Stimulated activated naive B cell treated with anti-CD40 and anti-IgM and Interleukin-4, amounts not matched to agents 10 μg/mL and 1 μg/mL and 100 μg/mL, for 72 hours (primary cell): ENCODE measurements around the gene MMP23B.

Source experiments
- ATAC-seq, 2 donors: fragments of 150-1000 bp; cut with Tn5 transposase; replicated peaks; 2 replicates each; pipeline ENCODE4 v1.10.0; 2021; ENCODE audit warnings: moderate library complexity in 1 of 2
- DNase-seq: peaks from one replicate; pipeline ENCODE4 v3.0.0; 2021
- H3K27ac Mint-ChIP-seq: one replicate; pipeline ENCODE4 v1.8.0; 2022; ENCODE audit warnings: mild to moderate bottlenecking, mixed read lengths
- H3K27me3 Mint-ChIP-seq, 2 donors: one replicate each; pipeline ENCODE4 v1.8.0; 2022; ENCODE audit warnings: mixed read lengths in 2 of 2
- H3K36me3 Mint-ChIP-seq, 2 donors: one replicate each; pipeline ENCODE4 v1.8.0; 2022; ENCODE audit warnings: mixed read lengths in 2 of 2, mild to moderate bottlenecking in 1 of 2
- H3K4me1 Mint-ChIP-seq, 2 donors: one replicate each; pipeline ENCODE4 v1.8.0; 2022; ENCODE audit warnings: mixed read lengths in 2 of 2, mild to moderate bottlenecking in 1 of 2
- H3K4me3 Mint-ChIP-seq, 2 donors: one replicate each; pipeline ENCODE4 v1.8.0; 2022; ENCODE audit warnings: mild to moderate bottlenecking in 2 of 2, mixed read lengths in 2 of 2, moderate library complexity in 1 of 2
- H3K9me3 Mint-ChIP-seq, 2 donors: one replicate each; pipeline ENCODE4 v1.8.0; 2022; ENCODE audit warnings: mixed read lengths in 2 of 2, mild to moderate bottlenecking in 1 of 2

Gene MMP23B

DNA sequence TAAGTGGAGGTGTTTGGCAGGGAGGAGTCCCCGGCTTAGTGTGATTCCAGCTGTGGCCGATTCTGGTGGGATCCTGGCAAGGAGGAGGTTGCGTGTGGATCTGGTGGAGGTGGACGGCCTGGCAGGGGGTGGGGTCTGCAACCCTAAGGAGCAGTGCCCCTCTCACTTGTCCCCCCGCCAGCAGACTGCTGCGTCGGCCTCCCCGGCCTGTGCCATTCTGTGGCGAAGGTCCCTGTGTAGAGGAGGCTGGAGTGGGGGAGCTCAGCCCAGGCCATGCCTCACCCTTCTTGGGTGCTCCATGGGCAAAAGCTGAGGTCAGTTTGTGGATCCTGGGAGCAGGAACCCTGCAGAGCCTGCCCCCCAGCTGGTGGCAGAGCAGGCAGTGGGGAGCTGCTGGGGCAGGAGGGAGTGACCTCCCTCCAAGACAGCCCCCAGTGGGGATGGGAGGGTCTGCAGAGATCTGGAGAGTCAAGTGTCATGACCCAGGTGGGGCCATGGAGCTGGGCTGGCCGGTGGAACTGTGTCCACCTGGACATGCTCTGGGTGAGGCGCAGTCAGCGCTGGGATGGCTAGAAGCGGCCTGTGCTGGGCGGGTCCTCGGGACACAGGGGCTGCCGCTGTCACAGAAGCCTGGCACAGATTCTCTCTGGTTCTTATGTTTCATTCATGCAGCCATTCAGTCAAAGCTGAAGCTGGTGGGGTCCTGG is 11.4 kb upstream of the MMP23B start:
- ATAC-seq (no peak), DNase-seq (no peak)
- no peaks in the 10 kb centered on the region for H3K27me3 Mint-ChIP-seq
- H3K4me3 Mint-ChIP-seq = no peak overlapping the region
- peaks cover 8 to 11% of the 10 kb centered on the region in 2 donors for H3K4me1 Mint-ChIP-seq
- H3K27ac Mint-ChIP-seq = no peak overlapping the region
- H3K36me3 Mint-ChIP-seq = peaks cover 6 to 10% of the 10 kb centered on the region in 2 donors
- H3K9me3 Mint-ChIP-seq = no peaks in the 10 kb centered on the region

- H3K27me3 Mint-ChIP-seq = no peaks in the 10 kb centered on the region
- H3K9me3 Mint-ChIP-seq = no peaks in the 10 kb centered on the region
- ATAC-seq (no peak), DNase-seq (no peak)
- peaks cover 8 to 11% of the 10 kb centered on the region in 2 donors for H3K4me1 Mint-ChIP-seq
- H3K27ac Mint-ChIP-seq = no peak overlapping the region
- no peak overlapping the region for H3K4me3 Mint-ChIP-seq
- H3K36me3 Mint-ChIP-seq = peaks cover 6 to 10% of the 10 kb centered on the region in 2 donors
Observed at GRCh38 chr1:1621173-1622009, 10.6 kb upstream of the MMP23B start.

- Mint-ChIP-seq H3K9me3 (no peaks in the 10 kb centered on the region), H3K27me3 (no peaks in the 10 kb centered on the region), H3K27ac (no peak overlapping the region), H3K4me1 (peaks cover 4 to 8% of the 10 kb centered on the region in 2 donors), H3K4me3 (no peak overlapping the region), H3K36me3 (peaks cover 6 to 10% of the 10 kb centered on the region in 2 donors)
- ATAC-seq (no peak), DNase-seq (no peak)
Observed at GRCh38 chr1:1622010-1622787, 9.8 kb upstream of the MMP23B start.

DNA sequence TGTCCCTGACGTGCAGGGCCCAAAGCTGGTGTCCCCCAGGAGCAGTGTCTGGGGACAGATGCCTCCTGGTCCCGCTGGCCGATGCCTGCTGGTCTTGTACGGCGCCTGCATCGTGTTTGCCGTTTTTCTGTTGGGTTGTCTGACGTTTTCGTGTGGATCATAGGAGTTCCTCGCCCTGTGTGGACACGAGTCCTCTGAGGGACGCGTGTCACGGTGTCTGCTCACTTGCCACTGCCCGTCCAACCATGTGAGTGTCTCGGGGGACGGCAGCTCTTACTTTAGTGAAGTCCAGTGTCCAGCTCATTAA is 9.2 kb upstream of the MMP23B start:
- Mint-ChIP-seq H3K4me3 (no peak overlapping the region), H3K27me3 (no peaks in the 10 kb centered on the region), H3K27ac (no peak overlapping the region), H3K36me3 (peaks cover 6 to 10% of the 10 kb centered on the region in 2 donors), H3K9me3 (no peaks in the 10 kb centered on the region), H3K4me1 (peaks cover 3 to 4% of the 10 kb centered on the region in 2 donors)
- DNase-seq = no peak
- no peak for ATAC-seq

- peaks cover 6 to 10% of the 10 kb centered on the region in 2 donors for H3K36me3 Mint-ChIP-seq
- ATAC-seq = no peak
- H3K27me3 Mint-ChIP-seq = no peaks in the 10 kb centered on the region
- H3K4me1 Mint-ChIP-seq = peaks cover 3 to 4% of the 10 kb centered on the region in 2 donors
- no peak overlapping the region for H3K27ac Mint-ChIP-seq
- H3K9me3 Mint-ChIP-seq = no peaks in the 10 kb centered on the region
- no peak for DNase-seq
- H3K4me3 Mint-ChIP-seq = no peak overlapping the region
Observed at GRCh38 chr1:1623181-1623630, 8.8 kb upstream of the MMP23B start.

DNA sequence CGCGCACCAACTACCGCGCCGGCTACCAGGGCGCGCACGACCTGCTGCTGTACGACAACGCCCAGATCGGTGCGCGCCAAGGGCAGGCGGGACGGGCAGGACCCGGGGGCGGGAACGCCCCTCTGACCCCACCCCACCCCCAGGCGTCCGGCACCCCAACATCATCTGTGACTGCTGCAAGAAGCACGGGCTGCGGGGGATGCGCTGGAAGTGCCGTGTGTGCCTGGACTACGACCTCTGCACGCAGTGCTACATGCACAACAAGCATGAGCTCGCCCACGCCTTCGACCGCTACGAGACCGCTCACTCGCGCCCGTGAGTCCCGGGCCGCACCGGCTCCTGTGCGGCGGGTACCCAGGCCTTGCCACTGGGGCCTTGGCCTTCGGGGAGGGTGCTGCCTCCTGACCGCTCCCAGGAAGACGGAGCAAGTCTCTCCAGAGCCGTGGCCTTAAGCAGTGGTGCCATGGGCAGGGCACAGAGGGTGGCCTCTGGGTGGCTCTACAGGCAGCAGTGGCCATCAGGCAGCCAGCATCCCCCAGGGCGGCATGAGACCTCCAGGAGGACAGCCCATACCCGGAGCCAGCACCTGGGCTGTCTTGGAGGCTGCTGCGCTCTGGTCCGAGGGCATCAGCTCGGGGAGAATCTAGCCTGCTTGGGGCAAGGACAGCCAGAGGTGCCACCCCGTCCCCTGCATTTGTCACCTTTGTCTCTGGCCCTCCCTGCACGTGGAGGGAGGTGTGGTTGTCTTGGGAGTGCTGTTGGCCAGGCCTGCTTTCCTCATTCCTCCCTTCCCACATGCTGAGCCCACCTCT is 8.1 kb upstream of the MMP23B start:
- no peak overlapping the region for H3K4me3 Mint-ChIP-seq
- peaks cover 4 to 8% of the 10 kb centered on the region in 2 donors for H3K36me3 Mint-ChIP-seq
- no peaks in the 10 kb centered on the region for H3K27me3 Mint-ChIP-seq
- H3K9me3 Mint-ChIP-seq = no peaks in the 10 kb centered on the region
- no peak overlapping the region for H3K27ac Mint-ChIP-seq
- H3K4me1 Mint-ChIP-seq = peaks cover 3 to 4% of the 10 kb centered on the region in 2 donors
- DNase-seq (no peak), ATAC-seq (no peak)

- no peak for DNase-seq
- Mint-ChIP-seq H3K4me1 (peaks cover 3 to 4% of the 10 kb centered on the region in 2 donors), H3K4me3 (no peak overlapping the region), H3K9me3 (no peaks in the 10 kb centered on the region), H3K27me3 (no peaks in the 10 kb centered on the region), H3K36me3 (peaks cover 0 to 7% of the 10 kb centered on the region in 2 donors), H3K27ac (no peak overlapping the region)
- ATAC-seq = no peak
Observed at GRCh38 chr1:1624443-1625403, 7.2 kb upstream of the MMP23B start.

- peaks cover 3 to 4% of the 10 kb centered on the region in 2 donors for H3K27me3 Mint-ChIP-seq
- no peak for ATAC-seq
- H3K4me1 Mint-ChIP-seq = peaks cover 5% of the 10 kb centered on the region in 2 donors
- H3K9me3 Mint-ChIP-seq = peaks cover 0 to 2% of the 10 kb centered on the region in 2 donors
- no peak overlapping the region for H3K27ac Mint-ChIP-seq
- no peak for DNase-seq
- peaks cover 2 to 10% of the 10 kb centered on the region in 2 donors for H3K36me3 Mint-ChIP-seq
- no peak overlapping the region for H3K4me3 Mint-ChIP-seq
Observed at GRCh38 chr1:1625404-1625775, 6.6 kb upstream of the MMP23B start.

DNA sequence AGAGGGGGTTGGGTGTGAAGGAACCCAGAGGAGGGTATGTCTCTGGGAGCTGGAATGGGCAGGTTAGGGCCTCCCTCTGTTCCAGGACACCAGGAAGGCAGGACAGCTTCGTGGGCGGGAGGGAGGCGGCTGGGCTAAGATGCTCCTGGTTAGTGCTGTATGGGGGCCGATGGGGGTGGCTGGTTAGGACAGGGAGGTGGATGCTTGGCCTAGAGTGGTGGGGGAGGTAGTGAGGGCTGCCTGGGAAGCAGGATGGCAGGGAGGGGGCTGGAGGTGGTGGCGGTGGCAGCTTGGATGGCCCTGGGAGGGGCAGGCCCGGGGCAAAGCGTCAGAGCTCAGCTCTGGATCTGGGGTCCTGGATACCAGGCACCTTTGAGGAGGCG is 6.2 kb upstream of the MMP23B start:
- H3K27ac Mint-ChIP-seq = no peak overlapping the region
- no peak overlapping the region for H3K4me3 Mint-ChIP-seq
- peaks cover 2 to 11% of the 10 kb centered on the region in 2 donors for H3K36me3 Mint-ChIP-seq
- ATAC-seq (no peak), DNase-seq (no peak)
- H3K9me3 Mint-ChIP-seq = peaks cover 0 to 2% of the 10 kb centered on the region in 2 donors
- peaks cover 4 to 5% of the 10 kb centered on the region in 2 donors for H3K27me3 Mint-ChIP-seq
- H3K4me1 Mint-ChIP-seq = peaks cover 5% of the 10 kb centered on the region in 2 donors

GRCh38 chr1:1626207-1627141 is 5.5 kb upstream of the MMP23B start:
- H3K36me3 Mint-ChIP-seq = peaks cover 2 to 11% of the 10 kb centered on the region in 2 donors
- peaks cover 6 to 8% of the 10 kb centered on the region in 2 donors for H3K27me3 Mint-ChIP-seq
- no peak overlapping the region for H3K27ac Mint-ChIP-seq
- H3K4me1 Mint-ChIP-seq = peaks cover 5% of the 10 kb centered on the region in 2 donors
- DNase-seq = no peak
- H3K9me3 Mint-ChIP-seq = peaks cover 0 to 2% of the 10 kb centered on the region in 2 donors
- H3K4me3 Mint-ChIP-seq = no peak overlapping the region
- no peak for ATAC-seq

DNA sequence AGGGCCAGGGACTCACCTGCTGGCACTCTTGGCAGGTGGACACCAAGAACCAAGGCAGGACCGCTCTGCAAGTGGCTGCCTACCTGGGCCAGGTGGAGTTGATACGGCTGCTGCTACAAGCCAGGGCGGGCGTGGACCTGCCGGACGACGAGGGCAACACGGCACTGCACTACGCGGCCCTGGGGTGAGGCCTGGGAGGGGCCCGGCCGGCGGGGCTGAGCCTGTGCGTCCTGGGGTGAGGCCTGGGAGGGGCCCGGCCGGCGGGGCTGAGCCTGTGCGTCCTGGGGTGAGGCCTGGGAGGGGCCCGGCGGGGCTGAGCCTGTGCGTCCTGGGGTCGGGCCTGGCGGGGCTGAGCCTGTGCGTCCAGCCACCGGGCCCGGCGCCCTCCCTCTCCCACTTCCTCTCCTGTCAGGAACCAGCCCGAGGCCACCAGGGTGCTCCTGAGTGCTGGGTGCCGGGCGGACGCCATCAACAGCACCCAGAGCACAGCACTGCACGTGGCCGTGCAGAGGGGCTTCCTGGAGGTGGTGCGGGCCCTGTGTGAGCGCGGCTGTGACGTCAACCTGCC is 4.6 kb upstream of the MMP23B start:
- Mint-ChIP-seq H3K4me1 (peaks cover 5 to 6% of the 10 kb centered on the region in 2 donors), H3K4me3 (no peak overlapping the region), H3K27me3 (peaks cover 9 to 11% of the 10 kb centered on the region in 2 donors), H3K27ac (no peak overlapping the region), H3K9me3 (peaks cover 0 to 2% of the 10 kb centered on the region in 2 donors), H3K36me3 (peaks cover 2 to 11% of the 10 kb centered on the region in 2 donors)
- no peak for DNase-seq
- ATAC-seq = no peak
